Endometrial microvascular endothelial cells (primary cell): ENCODE measurements around the gene METAP1. TPM values are rescaled to one million over a fixed set of nuclear protein-coding genes. Genes with fewer than 3 reads are reported as not detected.
"Not testable (repeated sequence)": the region's sequence is repeated elsewhere in the genome, so short reads cannot be mapped to it uniquely, and the experiment has no call there.

ENCODE experiments used
- in situ Hi-C: cut with HindIII; loops from 2 replicates; pipeline ENCODE4 v1.10.0; 2017; ENCODE audit warnings: low sequenced_read_pairs, low pct_unique_long_range_greater_than_20kb; ENCODE audit errors: inconsistent ontology term
- total RNA-seq: library from RNA; depleted of rRNA; stranded (reverse); fragments of >200 nt; gene quantifications from one replicate; pipeline ENCODE4 v1.2.3, GENCODE V29; 2015; ENCODE audit errors: inconsistent ontology term

METAP1 gene
- total RNA-seq, 1 donor from 2014 or later: 84.5 TPM

DNA sequence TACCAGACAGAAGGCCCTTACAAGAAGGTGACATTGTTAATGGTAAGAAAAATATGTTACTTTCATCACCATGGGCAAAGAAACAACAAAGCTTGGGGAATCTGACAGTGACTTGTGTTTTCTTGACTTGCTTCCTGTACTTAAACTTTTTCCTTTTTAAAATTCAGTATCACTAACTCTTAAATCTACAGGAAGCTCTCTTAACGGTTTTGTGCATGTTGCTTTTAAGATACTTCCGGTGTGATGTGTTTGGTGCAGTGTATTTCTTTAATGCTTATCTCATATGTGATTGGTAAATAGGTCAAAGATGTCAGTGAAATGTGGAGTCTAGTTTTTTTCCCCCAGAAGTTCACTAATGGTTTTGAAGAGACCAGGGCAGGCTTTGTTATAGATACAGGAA, 47.8 kb downstream of the METAP1 start:
- in situ Hi-C loops: no loop called here

DNA sequence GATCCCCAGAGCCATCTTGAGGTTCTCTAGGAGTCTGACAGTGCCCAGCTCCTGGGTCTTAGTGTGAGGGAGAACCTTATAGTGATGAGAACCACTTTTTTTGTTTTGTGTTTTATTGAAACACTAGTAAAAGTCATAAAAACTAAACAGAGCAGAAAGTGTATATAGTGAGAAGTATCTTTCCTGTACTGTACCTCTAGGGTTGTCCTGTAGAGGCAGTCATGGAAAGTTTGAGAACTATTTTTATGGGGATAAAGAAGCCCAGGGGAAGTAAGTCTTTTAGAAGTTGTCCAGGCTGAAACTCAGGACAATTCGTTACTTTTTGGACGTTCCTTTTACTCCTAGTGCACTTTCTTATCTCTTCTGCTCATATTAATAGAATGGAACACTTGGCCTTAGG, 52.2 kb downstream of the METAP1 start:
- in situ Hi-C loops: no loop called here

DNA sequence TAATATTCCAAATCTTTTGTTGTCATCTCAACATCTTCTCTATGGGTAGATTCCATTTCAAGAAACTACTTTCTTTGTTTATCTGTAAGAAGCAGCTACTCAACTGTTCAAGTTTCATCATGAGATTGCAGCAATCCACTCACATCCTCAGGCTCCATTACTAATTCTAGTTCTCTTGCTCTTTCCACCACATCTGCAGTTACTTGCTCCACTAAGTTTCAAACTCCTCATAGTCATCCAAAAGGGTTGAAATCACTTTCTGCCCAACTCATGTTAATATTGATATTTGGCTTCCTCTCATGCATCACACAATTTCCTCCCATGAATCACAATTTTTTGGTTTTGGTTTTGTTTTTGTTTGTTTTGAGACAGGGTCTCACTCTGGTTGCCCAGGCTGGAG, 57.4 kb downstream of the METAP1 start:
- in situ Hi-C loops: no loop called here

DNA sequence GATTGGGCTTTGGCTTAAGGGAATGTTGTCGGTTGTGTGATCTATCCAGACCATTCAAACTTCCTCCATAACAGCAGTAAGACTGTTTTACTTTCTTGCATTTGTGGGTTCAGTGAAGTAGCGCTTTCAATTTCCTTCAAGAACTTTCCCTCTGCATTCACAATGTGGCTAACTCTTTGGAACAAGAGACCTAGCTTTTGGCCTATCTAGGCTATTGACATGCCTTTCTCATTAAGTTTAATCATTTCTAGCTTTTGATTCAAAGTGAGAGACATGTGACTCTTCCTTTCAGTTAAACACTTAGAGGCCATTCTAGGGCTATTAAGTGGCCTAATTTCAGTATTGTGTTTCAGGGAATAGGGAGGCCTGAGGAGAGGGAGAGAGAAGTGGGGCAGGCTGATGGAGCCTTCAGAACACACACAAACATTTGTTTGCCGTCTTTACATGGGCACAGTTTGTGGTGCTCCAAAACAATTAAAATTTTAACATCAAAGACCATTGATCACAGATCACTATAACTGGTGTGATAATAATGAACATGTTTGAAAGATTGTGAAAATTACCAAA, 59.0 kb downstream of the METAP1 start:
- in situ Hi-C loops: no loop called here

DNA sequence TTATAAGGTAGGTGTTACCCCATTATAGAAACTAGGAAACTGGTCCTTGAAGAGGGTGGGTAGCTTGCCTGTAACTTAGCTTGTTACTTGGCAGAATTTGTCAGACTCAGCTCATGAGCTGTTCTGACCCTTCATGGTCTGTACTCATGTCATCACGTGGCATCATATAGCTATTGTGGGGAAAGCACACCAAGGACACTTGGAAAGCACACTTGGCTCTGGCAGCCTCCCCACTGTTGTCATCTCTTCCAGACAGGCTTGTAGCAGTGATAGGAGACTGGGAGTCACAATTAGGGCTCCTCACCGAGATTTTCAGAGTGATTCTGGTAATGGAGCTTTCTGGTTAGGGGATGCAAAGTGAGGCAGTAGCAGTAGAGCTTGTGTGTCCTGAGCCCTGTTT, 62.7 kb downstream of the METAP1 start:
- in situ Hi-C loops: no loop called here

DNA sequence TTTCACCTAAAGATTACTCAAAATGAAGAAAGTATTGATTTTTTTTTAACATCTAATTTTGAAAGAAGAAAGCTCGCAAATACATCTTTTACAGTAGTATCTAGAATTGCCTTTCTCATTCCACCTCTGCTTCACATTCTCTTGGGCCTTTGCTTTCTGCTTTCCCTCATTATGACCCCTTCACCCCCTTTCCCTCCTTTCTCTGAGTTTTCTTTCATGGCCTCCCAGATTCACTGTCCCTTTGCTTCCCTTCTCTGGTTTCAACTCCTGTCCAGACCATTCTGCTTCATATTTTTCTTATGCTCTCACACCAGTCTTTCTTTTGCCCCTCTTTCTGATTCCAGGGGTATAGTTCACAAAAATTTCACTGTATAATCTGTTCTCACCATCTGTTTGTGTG, 64.0 kb downstream of the METAP1 start:
- in situ Hi-C loops: no loop called here

DNA sequence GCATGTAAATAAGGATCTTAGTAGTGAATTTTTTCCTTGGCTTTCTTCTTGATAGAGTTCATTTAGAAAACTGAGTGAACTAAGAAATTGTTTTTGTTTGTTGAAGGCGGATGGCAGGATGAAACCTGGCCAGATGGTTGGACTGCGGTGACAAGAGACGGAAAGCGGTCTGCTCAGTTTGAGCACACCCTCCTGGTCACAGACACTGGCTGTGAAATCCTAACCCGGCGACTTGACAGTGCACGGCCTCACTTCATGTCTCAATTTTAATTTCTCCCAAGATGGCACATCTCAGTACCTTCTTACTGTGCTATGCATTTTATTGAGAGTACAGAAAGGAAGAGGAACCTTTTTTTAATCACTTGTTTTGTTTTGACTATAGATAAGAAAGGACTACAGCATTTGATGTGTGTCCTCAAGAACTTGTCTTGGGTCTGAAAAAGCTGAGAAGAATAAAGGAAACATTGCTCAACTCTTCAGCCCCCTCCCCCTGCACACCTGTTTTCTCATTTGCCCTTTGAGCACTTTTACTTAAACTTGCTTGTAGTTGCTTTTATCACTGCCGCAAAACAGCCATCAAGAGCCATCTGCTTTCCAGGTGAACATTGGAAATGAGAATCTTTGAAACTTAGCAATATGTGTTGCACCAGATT, 65.7 kb downstream of the METAP1 start:
- in situ Hi-C loops: no loop called here

DNA sequence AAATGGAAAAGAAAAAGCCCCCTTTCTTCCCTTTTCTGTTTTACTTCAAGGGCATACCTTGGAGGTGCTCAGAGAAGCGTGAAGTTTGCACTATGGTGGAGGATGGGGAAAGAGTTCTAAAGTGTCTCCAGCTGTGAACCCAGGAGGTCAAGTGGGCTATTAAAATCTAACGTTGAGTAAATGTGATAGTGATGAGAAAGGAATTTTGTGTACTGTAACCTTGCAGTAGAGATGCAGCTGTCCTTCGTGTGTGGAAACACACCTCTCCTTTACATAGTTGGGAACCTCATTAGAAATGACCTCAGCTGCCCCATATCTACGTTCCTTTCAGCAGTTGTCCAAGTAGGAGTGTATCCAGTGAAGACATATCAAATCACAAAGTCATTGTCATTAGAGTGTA, 66.6 kb downstream of the METAP1 start:
- in situ Hi-C loops: no loop called here

DNA sequence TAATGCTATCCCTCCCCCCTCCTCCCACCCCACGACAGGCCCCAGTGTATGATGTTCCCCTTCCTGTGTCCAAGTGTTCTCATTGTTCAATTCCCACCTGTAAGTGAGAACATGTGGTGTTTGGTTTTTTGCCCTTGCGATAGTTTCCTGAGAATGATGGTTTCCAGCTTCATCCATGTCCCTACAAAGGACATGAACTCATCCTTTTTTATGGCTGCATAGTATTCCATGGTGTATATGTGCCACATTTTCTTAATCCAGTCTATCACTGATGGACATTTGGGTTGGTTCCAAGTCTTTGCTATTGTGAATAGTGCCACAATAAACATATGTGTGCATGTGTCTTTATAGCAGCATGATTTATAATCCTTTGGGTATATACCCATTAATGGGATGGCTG, 70.0 kb downstream of the METAP1 start:
- in situ Hi-C loops: not testable (repeated sequence)

DNA sequence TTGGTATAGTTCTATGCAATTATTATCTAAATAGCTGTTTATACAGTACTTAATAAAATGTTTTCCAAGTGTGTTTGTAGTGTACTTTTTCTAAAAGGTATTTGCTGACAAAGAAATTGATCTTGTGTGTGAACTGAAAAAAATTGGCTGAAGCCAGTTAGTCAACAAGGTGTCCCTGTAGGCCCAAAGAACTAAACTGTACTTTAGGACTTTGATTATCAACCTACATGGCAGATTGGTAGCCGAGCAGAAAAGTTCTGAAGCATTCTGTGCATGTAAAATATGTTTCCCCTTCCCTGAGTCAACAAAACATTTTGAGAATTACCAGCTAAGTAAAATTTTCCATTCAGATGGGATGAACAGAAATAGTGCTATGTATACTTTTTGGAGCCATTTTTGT, 72.1 kb downstream of the METAP1 start:
- in situ Hi-C loops: no loop called here

DNA sequence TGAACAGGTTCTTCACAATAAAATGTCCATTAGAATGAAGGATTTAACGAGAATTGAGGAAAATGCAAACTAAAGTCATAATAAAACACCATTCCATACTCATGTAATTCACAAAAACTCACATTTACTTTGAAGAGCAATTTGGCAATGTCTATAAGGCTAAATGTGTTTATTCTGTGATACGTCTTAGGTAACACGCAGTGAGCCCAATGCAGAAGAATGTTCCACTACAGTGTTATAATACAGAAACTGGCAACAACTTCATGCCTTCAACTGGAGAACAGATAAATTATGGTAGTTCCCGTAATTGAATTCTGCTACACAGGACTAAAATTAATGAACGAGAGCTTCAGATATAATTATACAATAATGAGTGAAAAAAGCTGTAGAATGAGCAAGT, 75.6 kb downstream of the METAP1 start:
- in situ Hi-C loops: no loop called here

DNA sequence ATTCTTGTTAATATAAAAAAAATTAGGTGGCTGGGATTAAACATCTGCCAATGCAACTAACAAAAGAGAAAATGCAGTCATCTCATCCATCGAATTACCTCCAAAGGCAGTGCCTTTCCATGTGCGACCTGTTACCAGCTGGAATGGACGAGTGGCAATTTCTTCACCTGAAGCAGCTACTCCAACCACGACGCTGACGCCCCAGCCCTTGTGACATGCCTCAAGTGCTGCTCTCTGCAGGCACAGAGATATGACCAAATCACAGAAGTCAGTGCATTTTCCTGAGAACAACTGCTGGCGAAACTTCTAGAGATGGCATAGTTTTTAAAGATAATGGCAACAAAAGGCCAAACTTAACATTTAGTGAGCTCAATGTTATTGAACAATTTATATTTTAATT, 79.3 kb downstream of the METAP1 start:
- in situ Hi-C loops: no loop called here

DNA sequence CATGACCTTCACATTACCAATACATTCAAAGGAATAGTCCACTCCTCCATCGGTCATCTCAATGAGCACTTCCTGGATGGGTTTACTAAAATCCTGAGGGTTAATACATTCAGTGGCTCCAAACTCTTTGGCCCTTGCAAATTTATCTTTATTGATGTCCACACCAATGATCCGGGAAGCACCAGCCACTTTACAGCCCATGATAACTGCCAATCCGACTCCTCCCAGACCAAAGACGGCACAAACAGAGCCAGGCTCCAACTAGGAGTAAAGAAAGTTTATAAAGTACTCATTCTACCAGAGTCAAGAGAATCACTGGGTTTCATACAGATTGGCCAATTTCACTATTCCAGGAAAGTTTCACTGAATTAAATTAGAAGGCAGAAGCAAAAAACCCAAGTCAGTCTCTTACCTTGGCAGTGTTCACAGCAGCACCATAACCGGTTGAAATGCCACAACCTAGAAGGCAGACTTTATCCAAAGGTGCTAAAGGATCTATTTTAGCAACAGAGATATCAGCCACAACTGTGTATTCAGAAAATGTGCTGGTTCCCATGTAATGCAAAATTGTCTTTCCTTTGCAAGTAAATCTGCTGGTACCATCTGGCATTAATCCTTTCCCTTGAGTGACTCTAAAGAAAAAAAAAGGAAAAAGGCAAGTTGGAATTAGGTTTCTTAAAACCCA, 80.9 kb downstream of the METAP1 start:
- in situ Hi-C loops: no loop called here

DNA sequence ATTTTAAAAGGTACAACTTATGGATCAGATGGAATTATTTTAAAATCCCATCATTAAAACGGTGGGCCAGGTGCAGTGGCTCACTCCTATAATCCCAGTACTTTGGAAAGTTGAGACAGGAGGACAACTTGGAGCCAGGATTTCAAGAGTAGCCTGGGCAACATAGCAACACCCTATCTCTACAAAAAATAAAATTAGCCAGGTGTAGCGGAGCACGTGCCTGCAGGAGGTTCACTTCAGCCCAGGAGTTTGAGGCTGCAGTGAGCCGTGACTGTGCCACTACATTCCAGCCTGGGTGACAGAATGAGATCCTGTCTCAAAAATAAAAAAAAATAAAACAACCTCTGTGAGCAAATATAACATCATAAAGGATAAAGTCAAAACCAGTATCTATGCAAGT, 81.7 kb downstream of the METAP1 start:
- in situ Hi-C loops: no loop called here

DNA sequence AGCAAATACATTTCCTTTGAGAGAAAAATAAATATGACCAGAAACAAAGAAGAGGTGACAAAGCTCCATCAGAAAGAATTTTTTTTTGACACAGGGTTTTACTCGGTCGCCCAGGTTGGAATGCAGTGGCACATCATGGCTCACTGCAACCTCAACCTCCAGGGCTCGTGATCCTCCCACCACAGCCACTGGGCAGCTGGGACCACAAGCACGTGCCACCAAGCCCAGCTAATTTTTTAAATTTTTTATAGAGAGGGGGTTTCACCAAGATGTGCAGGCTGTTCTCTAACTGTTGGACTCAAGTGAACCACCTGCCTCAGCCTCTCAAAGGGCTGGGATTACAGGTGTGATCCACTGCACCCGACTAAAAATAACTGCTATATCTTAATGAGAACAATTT, 82.8 kb downstream of the METAP1 start:
- in situ Hi-C loops: no loop called here

DNA sequence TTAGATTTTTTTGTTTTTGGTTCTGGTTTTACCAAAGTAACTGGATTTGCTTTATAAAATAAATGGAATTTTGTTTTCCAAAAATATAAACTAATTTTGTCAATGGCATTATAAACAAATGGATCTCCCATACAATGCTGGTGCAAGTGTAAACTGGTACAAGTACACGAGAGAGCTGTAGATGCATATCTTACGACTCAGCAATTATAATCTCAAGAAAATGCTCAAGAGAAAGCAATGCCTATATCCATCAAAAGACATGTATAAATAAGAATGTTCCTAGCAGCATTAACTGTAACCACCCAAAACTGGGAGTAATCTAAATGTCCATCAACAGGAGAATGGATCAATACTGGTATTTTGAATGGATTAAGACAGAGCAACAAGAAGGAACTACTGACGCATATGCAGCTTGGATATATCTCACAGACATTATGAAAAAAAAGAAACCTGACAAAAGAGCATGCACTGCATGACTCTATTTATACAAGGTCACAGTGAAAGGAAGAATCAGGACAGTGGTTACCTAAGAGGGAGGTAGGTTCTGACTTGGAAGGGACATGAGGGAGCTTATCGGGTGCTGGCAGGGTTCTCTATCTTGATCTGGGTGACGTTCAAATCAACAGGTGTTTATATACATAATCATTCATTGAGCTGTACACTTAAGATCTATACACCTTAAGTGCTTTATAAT, 83.6 kb downstream of the METAP1 start:
- in situ Hi-C loops: no loop called here

DNA sequence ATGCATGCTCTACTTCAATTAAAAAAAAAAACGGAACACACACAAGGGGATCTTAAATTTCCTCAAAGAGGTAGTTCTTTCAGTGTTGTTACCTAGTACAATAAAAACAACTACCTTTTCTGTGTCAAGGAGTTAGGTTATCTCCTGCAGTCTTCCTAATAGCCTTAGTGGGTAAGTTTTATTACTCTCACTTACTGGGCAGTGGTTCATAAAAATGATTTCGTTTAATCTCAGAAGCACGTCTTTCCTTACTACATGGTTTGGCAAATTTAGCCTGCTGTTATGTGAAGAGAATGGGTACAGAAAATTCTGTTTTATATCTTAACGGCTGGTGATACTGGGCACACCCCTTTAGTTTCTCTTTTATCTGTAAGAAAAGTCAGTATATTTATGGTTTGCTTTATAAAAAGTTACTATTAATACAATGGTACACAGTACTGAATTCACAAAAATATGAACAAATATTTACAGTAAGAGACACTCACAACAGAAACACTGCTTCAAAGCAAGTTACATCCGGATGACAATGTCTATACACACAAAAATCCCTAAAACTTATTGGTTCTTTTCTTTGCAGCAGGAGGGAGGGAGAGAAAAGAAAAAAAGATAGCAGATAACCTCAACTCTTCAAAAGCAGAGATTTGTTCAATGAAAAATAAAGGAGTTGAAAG, 84.2 kb downstream of the METAP1 start:
- in situ Hi-C loops: no loop called here

DNA sequence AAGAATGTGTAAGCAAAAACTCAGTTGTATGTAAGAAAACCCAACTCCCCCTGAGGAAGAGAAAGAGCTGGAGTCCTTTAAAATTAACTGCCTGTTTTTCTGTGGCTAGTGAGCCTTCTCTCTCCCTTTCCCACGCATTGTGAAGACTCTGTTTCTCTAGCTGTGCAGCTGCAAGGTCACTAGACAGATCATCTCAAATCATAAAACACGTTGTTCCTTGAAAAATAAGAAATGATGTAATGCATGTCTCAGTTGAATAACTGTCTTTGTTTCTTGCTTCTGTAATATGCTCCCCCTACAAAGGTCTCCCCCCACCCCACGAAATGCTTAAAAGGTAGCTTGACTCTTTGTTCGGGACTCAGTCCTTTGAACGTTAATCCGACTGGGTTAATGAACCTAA, 85.3 kb downstream of the METAP1 start:
- in situ Hi-C loops: not testable (repeated sequence)

DNA sequence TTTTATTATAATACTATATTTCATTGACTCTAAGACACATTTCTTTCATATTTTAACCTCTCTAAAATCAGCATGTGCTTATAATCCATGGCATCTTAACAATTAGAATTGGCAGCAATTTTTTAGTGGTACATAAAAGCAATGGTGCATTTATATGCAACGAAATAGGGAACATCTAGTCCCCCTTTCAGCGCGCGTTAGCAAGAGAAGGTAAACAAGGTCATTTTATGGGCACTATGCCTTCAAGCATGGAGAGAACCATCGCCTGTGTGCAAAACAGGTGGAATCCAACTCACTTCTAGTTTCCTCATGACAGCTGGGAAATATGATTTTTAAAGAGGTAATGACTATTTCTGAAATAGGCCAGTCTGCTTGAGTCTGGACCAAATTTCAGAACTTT, 86.7 kb downstream of the METAP1 start:
- in situ Hi-C loops: no loop called here

DNA sequence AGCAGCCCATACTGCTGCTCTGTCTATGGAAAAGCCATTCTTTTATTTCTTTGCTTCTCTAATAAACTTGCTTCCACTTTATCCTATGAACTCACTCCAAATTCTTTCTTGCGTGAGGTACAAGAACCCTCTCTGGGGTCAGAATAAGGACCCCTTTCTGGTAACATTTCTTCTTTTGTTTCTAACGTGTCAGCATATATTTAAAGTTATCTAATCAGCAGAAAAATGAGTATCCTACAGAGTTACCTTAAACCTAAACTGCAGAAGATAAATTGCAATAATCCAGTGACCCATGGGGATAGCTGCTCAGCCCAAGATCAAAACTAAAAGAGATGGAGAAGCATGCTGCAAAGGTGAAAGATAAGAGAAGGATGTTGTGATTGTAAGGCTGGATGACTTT, 89.1 kb downstream of the METAP1 start:
- in situ Hi-C loops: no loop called here
